Measurements from ENCODE around the gene CEP57L1. TPM values are rescaled to one million over a fixed set of nuclear protein-coding genes. Genes with fewer than 3 reads are reported as not detected.
A peak's percentile ranks its signal among the peaks of the same experiment; 100 is the strongest.
"Not testable (repeated sequence)": the region's sequence is repeated elsewhere in the genome, so short reads cannot be mapped to it uniquely, and the experiment has no call there.

The CEP57L1 gene
- total RNA-seq, 1 donor from 2014 or later = 8.6 TPM

GRCh38 chr6:109186012-109186411, 90.7 kb downstream of the CEP57L1 start:
- ATAC-seq = no peak
- Histone ChIP-seq H3K27ac (no peak overlapping the region), H3K4me3 (no peak overlapping the region), H3K4me1 (no peaks in the 10 kb centered on the region), H3K9me3 (no peaks in the 10 kb centered on the region), H3K27me3 (ENCODE audit: low read depth) (no peaks in the 10 kb centered on the region), H3K36me3 (no peaks in the 10 kb centered on the region)
- intact Hi-C loops (cut with DNase I) = no loop called here
- no peak for DNase-seq
- TF ChIP-seq, protein P1, sequence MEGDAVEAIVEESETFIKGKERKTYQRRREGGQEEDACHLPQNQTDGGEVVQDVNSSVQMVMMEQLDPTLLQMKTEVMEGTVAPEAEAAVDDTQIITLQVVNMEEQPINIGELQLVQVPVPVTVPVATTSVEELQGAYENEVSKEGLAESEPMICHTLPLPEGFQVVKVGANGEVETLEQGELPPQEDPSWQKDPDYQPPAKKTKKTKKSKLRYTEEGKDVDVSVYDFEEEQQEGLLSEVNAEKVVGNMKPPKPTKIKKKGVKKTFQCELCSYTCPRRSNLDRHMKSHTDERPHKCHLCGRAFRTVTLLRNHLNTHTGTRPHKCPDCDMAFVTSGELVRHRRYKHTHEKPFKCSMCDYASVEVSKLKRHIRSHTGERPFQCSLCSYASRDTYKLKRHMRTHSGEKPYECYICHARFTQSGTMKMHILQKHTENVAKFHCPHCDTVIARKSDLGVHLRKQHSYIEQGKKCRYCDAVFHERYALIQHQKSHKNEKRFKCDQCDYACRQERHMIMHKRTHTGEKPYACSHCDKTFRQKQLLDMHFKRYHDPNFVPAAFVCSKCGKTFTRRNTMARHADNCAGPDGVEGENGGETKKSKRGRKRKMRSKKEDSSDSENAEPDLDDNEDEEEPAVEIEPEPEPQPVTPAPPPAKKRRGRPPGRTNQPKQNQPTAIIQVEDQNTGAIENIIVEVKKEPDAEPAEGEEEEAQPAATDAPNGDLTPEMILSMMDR (IDR thresholded peaks at IDR 0.05) = no peak

DNA sequence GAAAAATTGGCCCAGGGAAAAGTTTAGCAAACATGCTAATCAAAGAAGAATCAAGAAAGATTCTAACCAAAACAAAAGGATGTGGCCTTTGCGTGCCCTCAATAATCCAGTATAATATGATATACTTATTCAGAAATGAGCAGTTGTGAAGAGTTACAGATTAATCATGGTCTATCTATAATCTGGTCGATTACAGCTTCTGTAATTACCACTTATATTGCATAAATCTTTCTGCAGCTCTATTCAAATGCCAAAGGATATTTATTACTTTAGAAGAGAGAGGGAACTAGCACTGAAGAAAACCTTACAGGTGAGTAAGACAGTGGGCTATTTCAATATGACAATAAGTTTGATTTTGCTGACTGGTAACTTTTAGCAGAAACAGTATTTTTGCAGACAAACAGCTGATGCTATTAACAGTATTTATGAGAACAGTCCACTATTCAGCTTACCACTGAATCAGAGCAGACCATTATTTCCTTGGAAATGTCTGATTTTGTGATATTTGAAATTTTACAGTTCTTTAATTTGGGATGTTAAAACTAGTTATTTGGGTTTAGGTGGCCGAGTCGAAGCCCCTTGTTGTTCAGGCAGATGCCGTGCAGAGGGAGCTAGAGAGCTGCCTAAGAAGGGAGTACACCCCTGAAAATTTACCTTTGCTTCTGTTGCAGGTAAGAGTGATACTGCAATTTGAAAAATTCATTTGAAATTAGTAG, 92.2 kb downstream of the CEP57L1 start:
- intact Hi-C loops (cut with DNase I) = no loop called here
- no peaks in the 10 kb centered on the region for H3K27me3 ChIP-seq (ENCODE audit: low read depth)
- no peaks in the 10 kb centered on the region for H3K4me1 ChIP-seq
- DNase-seq (peak; percentile 57), ATAC-seq (peak; percentile 82 to 87)
- TF ChIP-seq, protein P1 (IDR thresholded peaks at IDR 0.05) = peak; percentile 92
- no peaks in the 10 kb centered on the region for H3K9me3 ChIP-seq
- no peak overlapping the region for H3K4me3 ChIP-seq
- H3K36me3 ChIP-seq = no peaks in the 10 kb centered on the region
- H3K27ac ChIP-seq = no peak overlapping the region

DNA sequence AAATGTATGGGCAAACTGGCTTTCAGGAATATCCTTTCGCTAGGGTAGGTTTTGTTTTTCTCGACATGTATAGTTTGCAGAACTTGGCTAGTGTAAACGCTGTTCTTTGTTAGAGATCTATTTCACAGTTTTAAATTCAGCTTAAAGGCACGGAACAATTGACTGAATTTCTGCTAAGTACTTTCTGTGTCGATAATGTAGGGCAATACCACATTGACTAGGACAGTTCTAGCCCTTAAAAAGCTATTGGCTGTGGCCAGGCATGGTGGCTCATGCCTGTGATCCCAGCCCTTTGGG, 92.8 kb downstream of the CEP57L1 start:
- intact Hi-C loops (cut with DNase I) = no loop called here

DNA sequence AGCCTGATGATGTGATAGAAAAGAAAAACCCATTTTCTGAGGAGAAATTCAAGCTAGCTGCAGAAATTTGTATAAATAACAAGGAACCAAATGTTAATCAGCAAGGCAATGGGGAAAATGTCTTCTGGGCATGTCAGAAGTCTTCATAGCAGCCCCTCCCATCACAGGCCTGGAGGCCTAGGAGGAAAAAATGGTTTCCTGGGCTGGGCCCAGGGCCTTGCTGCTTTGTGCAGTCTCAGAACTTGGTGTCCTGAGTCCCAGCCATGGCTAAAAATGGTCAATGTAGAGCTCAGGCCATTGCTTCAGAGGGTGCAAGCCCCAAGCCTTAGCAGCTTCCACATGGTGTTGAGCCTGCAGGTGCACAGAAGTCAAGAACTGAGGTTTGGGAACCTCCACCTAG, 96.1 kb downstream of the CEP57L1 start:
- H3K27me3 ChIP-seq (ENCODE audit: low read depth); H3K36me3 ChIP-seq; H3K9me3 ChIP-seq; ATAC-seq; intact Hi-C loops (cut with DNase I); DNase-seq; H3K4me1 ChIP-seq; H3K27ac ChIP-seq; H3K4me3 ChIP-seq: not testable (repeated sequence)

More for the DNA sequence above, 92.8 kb downstream of the CEP57L1 start:
- Histone ChIP-seq H3K4me3 (no peak overlapping the region), H3K9me3 (no peaks in the 10 kb centered on the region), H3K36me3 (no peaks in the 10 kb centered on the region), H3K27ac (no peak overlapping the region), H3K4me1 (no peaks in the 10 kb centered on the region), H3K27me3 (ENCODE audit: low read depth) (no peaks in the 10 kb centered on the region)
- ATAC-seq (no peak), DNase-seq (no peak)
- TF ChIP-seq, protein P1 (IDR thresholded peaks at IDR 0.05) = peak; percentile 3

DNA sequence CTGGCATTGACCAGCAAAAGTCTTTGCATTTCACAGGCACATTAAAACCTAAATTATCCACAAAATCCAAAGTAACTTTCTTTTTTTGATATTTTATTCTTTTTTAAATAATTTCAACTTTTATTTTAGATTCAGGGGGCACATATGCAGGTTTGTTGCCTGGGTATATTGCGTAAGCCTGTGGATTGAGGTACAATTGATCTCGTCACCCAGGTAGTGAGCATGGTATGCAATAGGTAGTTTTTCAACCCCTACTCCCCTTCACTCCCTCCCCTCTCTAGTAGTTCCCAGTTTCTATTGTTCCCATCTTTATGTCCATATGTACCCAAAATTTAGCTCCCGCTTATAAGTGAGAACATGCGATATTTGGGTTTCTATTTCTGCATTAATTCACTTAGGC, 97.6 kb downstream of the CEP57L1 start:
- TF ChIP-seq, protein P1 (IDR thresholded peaks at IDR 0.05) = no peak
- H3K9me3 ChIP-seq = no peaks in the 10 kb centered on the region
- DNase-seq (no peak), ATAC-seq (no peak)
- no peak overlapping the region for H3K27ac ChIP-seq
- H3K27me3 ChIP-seq (ENCODE audit: low read depth) = no peaks in the 10 kb centered on the region
- H3K4me3 ChIP-seq = no peak overlapping the region
- no peaks in the 10 kb centered on the region for H3K36me3 ChIP-seq
- intact Hi-C loops (cut with DNase I) = no loop called here
- no peaks in the 10 kb centered on the region for H3K4me1 ChIP-seq

DNA sequence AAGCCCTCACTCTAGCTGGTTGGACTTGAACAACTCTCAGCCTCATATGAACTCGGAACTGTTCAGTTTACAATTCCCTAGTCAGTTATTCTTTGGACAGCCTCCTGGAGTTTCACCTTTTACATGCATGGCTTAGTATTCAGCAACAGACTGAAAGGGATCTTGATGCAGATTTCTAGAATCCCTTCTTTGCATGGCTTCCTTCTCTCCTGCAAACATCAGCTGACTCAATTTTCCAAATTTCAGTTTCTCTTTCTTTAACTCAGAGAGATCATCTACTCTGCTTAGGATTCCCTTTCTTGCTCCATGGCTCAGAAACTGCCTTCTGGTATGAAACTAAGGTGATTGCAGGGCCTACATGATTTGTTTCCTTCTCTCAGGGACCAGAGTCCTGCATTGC, 99.6 kb downstream of the CEP57L1 start:
- Histone ChIP-seq H3K4me1 (no peaks in the 10 kb centered on the region), H3K27me3 (ENCODE audit: low read depth) (no peaks in the 10 kb centered on the region), H3K9me3 (no peaks in the 10 kb centered on the region), H3K36me3 (no peaks in the 10 kb centered on the region), H3K27ac (no peak overlapping the region), H3K4me3 (no peak overlapping the region)
- intact Hi-C loops (cut with DNase I) = no loop called here
- ATAC-seq (no peak), DNase-seq (no peak)
- TF ChIP-seq, protein P1 (IDR thresholded peaks at IDR 0.05) = no peak

Data from lower lobe of right lung (tissue), 2 donors.